OCI-LY3 (cell line): ENCODE measurements around the gene LPP.

Experiments used
- CTCF ChIP-seq: fragments of 200-600, 300-600 bp; sonication (generic); IDR thresholded peaks from 2 replicates; pipeline ENCODE4 v1.5.1; 2014; ENCODE audit warnings: antibody characterized with exemption, low read length, low read depth
- EZH2phosphoT487 ChIP-seq: fragments of 200-600 bp; shearing (Covaris generic); IDR thresholded peaks from 2 replicates; pipeline ENCODE4 v1.6.1; 2018; ENCODE audit warnings: antibody characterized with exemption, mixed run types, low read depth

DNA sequence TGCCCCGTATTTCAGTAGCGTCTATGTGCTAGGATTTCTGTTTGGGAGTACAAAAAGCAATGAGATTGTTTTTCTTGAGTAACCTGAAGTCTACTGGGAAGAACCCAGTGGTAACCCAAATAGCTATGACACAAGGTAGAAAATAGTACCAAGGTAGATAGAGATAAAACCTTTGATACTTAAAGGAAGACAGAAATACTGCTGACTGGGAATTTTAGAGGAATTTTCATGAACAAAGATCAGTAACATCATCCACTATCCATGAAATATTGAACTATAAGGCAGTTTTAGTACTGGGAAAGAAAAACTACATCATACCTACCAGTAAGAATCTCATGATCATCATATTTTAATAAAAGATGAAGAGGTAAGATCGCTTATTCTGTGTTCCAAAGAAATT lies 489.8 kb downstream of the LPP start:
- no peak for TF ChIP-seq CTCF
- TF ChIP-seq EZH2phosphoT487: no peak
